Vagina (tissue), 2 donors: Measurements from ENCODE around the gene SLC37A1.

Source experiments
- POLR2A ChIP-seq, 2 donors: fragments of 450-650 bp; IDR thresholded peaks; one replicate each; pipeline ENCODE4 v1.6.1; 2017; ENCODE audit warnings: antibody characterized with exemption in 2 of 2, mild to moderate bottlenecking in 2 of 2, moderate library complexity in 2 of 2
- TF ChIP-seq, protein P1 (sequence below), 3 experiments: fragments of 450-650 bp in 2 of 3; fragments of 200-600 bp in 1 of 3; sonication (generic) in 1 of 3; IDR thresholded peaks; one replicate each; pipeline ENCODE4 v1.5.1; 2017 to 2019; ENCODE audit warnings: antibody characterized with exemption in 3 of 3, mild to moderate bottlenecking in 2 of 3, moderate library complexity in 2 of 3

- TF ChIP-seq, protein P1, sequence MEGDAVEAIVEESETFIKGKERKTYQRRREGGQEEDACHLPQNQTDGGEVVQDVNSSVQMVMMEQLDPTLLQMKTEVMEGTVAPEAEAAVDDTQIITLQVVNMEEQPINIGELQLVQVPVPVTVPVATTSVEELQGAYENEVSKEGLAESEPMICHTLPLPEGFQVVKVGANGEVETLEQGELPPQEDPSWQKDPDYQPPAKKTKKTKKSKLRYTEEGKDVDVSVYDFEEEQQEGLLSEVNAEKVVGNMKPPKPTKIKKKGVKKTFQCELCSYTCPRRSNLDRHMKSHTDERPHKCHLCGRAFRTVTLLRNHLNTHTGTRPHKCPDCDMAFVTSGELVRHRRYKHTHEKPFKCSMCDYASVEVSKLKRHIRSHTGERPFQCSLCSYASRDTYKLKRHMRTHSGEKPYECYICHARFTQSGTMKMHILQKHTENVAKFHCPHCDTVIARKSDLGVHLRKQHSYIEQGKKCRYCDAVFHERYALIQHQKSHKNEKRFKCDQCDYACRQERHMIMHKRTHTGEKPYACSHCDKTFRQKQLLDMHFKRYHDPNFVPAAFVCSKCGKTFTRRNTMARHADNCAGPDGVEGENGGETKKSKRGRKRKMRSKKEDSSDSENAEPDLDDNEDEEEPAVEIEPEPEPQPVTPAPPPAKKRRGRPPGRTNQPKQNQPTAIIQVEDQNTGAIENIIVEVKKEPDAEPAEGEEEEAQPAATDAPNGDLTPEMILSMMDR (IDR thresholded peaks at IDR 0.05) = no peak
- TF ChIP-seq POLR2A (IDR thresholded peaks at IDR 0.05) = no peak
Measured at GRCh38 chr21:42505090-42505726, 8.4 kb upstream of the SLC37A1 start.
